SK-N-DZ (cell line): Measurements from ENCODE around the gene FAM219A.
A peak's percentile ranks its signal among the peaks of the same experiment; 100 is the strongest.

Experiments
- DNase-seq: peaks from one replicate; pipeline ENCODE4 v3.0.0-alpha.2; 2015; ENCODE audit warnings: low spot score

FAM219A gene

DNA sequence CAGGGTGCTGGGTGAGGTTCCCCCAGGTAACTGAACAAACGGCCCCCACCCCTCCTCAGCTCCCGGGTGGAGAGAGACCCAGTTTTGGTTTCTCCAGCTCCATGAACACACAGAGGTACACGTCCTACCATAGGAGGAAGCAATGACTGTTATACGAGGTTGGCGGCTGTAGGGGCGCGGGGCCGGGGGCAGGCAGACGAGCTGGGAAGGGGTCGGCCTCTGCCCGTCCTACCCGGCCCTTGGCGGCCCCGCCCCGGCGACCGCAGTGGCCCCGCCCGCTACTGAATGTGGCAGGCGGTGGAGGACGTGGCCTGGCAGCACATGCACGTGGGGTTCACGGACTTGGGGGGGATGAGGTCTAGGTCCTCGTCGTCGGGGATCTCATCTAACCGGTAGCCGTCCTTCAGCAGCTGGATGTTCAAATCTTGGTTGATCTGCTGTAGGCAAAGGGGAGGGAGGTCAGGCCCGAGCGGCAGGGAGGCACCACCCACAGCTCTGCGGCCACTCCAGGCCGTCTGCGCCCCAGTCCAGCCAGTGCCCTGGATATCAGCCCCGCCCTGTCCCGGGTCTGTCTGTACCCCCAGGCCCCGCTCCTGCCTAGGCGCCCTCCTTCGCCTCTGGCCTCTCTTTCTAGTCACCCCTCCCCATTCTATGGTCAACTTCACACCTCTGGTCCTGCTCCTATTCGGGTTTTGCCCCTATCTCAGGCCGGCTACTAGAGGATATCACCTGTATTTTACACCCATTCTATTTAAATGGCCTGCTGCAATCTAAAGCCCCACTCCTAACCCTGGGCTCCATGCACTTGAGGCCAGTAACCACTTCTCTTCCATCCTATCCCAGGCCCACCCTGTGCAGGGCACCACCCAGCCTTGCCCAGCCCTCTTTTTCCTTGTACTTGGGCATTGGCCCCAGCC lies 57.4 kb downstream of the FAM219A start:
- DNase-seq = no peak

DNA sequence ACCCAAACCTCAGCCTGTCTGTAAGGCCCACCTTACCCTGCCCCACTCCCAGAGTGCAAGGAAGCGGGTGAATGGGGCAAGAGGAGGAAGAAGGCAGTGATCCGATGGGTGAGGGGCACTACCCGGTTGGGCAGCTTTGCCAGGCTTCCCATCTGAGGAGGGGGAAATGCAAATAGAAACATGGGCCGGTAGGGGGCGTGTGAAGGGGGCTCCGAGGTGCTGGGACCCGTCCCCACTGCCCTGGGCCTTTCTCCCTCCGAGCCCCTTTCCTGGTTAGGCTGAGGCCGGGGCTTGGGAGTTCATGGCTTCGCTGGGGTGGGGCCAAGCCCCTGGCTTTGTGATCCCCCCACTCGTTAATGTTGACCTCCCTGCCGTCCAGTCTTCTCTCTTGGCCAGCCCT lies 58.1 kb downstream of the FAM219A start:
- DNase-seq = no peak

DNA sequence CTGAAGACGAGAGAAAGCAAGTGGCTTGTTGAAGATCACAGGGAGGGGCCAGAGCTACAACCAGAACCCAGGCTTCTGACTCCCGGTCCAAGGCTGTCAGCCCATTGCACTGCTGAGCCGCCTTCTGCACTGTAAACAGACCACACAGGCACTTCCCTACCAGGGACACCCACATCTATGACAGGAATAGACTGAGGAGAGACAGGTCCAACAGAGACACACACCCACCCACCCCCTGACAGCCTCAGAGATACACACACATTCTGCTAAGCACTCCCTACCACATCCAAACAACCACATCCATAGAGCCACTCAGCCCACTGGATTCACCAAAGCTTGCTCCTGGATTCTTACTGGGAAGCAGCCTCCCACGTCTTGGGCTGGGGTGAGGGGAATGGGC lies 58.6 kb downstream of the FAM219A start:
- DNase-seq = no peak

- no peak for DNase-seq
These were observed 59.5 kb downstream of the FAM219A start for GRCh38 chr9:34398875-34399274.

DNA sequence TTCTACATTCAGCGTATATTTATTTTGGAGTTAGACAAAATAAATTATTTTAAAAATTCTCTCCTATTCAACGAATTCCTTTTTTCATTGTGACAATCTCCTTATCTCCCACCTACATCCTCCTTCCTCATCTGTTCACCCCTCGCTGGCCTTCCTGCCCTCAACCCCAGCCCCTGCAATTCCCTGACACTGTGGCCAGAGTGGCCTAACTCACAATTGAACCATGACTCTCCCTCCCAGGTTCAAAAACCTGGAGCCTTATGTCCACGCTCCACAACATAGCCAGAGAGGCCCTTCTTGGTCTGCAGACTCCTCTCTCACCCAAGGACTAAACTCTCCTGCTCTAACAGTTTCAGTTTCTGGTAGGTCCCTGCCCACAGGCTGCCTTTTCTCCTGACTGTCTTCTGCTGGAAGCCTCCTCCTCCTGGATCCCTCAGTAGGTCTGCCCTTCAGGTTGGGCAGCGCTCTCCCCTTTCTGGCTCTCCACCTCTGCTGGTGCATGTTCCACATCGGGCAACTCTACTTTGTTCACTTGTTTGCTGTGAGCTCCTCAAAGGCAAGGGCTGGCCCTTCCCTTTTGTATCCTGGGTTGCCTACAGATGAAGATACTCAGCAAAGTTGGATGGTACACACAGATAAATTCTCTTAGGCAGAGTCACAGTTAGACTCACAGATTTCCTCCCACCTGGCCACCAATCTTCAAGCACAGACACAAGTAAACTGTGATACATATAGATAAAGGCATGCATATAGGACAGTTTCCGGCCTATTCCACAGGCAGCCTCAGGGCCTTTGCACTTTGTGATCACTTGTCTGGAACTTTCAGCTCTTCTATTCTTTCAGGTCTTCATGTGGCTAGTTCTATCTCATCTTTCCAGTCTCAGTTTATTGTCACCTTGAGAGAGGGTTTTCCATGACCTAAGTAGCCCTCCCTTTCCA lies 61.8 kb downstream of the FAM219A start:
- no peak for DNase-seq

- DNase-seq = no peak
These were observed 65.9 kb downstream of the FAM219A start for GRCh38 chr9:34392511-34392910.

GRCh38 chr9:34387239-34387638 lies 71.1 kb downstream of the FAM219A start:
- no peak for DNase-seq

- DNase-seq = no peak
These were observed 71.7 kb downstream of the FAM219A start for GRCh38 chr9:34386656-34387055.

DNA sequence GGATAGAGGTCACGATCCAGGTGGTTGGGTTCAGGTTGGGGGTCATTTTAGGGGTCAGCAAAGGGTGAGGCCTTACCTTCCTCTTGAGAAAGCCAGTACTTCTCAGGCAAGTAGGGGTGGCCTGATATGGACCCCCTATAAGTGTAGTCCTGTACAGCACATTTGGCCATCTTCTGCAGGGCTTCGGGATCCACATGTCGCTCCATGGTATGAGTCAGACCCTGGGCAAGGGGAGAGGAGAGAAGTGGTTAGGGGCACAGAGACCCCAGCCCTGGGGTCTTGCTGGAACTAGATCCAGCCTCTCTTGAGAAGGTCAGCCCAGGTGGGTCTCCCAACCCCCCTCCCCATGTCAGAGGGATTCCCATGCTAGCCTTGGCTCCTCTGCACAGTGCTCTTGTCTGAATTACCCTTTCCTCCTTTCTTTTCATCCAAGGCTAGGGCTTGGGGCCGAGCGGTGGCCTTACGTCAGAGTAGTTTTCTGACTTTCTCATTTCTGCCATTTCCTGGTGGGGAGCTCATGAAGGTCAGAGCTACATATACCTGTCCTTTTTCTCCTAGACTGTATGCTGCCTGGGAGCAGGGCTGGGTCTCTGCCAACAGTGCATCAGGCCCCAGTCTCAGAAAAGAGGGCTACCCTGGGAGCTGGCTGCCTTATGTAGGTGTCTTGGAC lies 72.7 kb downstream of the FAM219A start:
- no peak for DNase-seq

DNA sequence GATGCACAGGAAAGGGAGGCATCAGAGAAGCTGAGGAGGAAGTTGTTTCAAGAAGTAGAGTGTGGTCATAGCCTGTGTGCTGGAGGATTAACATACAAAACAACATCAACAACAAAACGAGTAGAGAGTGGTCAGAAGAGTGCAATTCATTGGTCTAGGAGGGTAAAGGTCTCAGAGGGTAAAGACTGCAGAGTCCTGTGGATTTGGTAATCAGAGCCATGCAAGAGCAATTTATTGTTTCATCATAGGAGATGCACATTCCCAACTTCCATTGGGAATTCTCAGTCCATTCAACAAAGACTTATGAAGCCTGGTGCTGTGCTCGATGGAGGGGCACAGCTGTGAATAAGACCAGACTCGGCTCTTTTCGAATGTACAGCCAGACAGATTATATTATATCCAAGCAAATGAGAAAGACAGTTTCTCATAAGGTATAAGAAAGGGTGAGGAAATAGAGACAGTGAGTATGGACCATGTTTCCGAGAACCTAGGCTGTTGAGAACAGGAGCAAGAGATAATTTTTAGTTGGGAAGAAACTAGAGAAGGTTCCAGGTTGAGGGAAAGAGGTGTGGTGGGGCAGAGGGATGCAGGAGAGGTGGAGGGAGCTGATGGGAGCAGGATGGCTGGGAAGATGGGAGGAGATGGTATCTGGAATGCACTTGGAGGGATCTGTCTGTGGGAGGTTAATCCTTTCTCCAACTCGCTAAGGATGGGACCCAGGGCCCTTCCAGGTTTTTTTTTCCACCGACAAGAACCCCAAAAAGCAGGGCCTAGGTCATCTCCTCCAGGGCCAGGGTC lies 73.8 kb downstream of the FAM219A start:
- no peak for DNase-seq

GRCh38 chr9:34383904-34384303 lies 74.5 kb downstream of the FAM219A start:
- no peak for DNase-seq

- DNase-seq = no peak
These were observed 75.5 kb downstream of the FAM219A start for GRCh38 chr9:34382879-34383278.

DNA sequence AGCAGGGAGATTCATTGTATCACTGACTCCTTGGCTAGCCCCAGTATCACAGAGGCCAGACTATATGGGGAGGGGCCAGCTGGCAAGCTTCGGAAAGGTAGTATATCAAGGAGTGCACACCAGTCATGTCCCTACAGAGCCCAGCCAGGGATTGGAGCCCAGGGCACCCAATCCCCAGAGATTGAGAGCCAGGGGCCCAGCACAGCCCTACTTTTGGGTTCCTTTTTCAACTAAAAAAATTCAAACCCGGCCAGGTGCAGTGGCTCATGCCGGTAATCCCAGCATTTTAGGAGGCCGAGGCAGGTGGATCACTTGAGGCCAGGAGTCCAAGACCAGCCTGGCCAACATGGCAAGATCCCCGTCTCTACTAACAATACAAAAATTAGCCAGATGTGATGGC lies 76.3 kb downstream of the FAM219A start:
- no peak for DNase-seq

DNA sequence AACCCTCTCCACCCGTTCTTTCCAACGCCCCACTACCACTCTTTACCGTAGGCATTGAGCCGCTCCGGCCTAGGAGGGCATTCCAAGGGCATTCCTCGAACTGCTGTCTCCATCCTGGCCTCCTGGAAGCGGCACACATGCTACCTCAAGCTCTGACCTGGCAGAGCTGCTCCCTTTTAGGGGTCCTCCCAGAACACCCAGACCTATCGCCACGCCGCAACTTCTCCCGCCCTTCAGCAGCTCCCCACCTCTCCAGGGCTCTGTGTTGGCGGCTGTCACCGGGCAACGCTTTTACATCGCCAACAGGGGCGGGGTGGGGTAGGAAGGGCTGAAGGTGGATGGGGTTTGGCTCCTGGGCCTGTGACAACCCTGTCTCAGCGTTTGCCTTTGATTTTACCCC lies 77.0 kb downstream of the FAM219A start:
- DNase-seq = no peak

GRCh38 chr9:34380511-34381315 lies 77.7 kb downstream of the FAM219A start:
- peak; percentile 73 for DNase-seq

GRCh38 chr9:34380034-34380510 lies 78.3 kb downstream of the FAM219A start:
- DNase-seq = no peak

DNA sequence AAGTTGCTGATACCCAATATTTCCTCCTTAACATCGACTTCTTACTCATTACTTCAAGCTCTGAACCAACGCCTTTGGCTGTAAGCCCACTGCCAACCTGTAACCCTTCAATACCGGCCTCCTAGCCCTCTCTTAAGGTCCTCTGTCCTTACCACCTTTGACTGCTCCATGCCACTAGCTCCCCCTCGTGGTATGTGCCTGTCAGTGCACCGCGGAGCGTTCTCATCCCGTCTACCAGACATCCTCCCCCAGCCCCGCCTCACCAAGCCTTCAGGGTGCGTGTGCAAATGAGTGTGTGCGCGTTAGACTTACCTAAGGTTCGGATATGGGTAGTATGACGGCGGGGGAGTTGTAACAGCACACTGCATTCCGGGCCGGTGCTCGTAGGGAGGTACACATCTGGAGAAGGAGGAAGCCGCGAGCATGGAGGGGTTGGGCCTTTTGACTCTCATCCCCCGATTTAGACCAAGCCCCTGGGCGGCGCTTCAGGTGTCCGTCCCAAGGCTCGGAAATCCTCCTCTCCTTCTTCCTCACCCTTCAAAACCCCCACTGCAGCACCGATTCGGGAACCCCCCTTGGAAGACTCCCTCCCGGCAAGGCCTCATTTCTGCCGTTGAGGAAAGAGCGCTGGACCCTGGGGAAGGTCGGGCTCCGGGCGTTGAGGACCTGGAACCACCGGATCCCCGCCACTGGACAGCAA lies 78.9 kb downstream of the FAM219A start:
- DNase-seq = peak; percentile 85

- DNase-seq = no peak
These were observed 79.9 kb downstream of the FAM219A start for GRCh38 chr9:34378376-34379060.

GRCh38 chr9:34377404-34377746 lies 81.0 kb downstream of the FAM219A start:
- DNase-seq = no peak
